H9 (cell line): ENCODE results near the gene PRSS21. TPM values are rescaled to one million over a fixed set of nuclear protein-coding genes. Genes with fewer than 3 reads are reported as not detected.

ENCODE experiments used
- DNase-seq: peaks from one replicate; pipeline ENCODE4 v3.0.0-alpha.2; 2017
- H2AFZ ChIP-seq: one replicate; pipeline ENCODE4 v1.6.1; 2013; ENCODE audit warnings: mild to moderate bottlenecking, low read length, control low read depth, moderate library complexity
- H2AK5ac ChIP-seq: 2 replicates; pipeline ENCODE4 v1.6.1; 2013; ENCODE audit warnings: low read length, control low read depth, mixed read lengths; ENCODE audit not compliant: insufficient read length
- H2BK120ac ChIP-seq: one replicate; pipeline ENCODE4 v1.6.1; 2013; ENCODE audit warnings: low read depth, mild to moderate bottlenecking, low read length, control low read depth, inconsistent platforms; ENCODE audit not compliant: poor library complexity, severe bottlenecking
- H2BK12ac ChIP-seq: 2 replicates; pipeline ENCODE4 v1.6.1; 2013; ENCODE audit warnings: low read length, control low read depth, mixed read lengths, low read depth; ENCODE audit not compliant: insufficient read length
- H2BK15ac ChIP-seq: 2 replicates; pipeline ENCODE4 v1.6.1; 2013; ENCODE audit warnings: low read depth, low read length, control low read depth
- H2BK20ac ChIP-seq: one replicate; pipeline ENCODE4 v1.6.1; 2013; ENCODE audit warnings: low read depth, mild to moderate bottlenecking, low read length, control low read depth, inconsistent platforms; ENCODE audit not compliant: poor library complexity, severe bottlenecking
- H2BK5ac ChIP-seq: 2 replicates; pipeline ENCODE4 v1.6.1; 2013; ENCODE audit warnings: low read length, control low read depth, mixed read lengths; ENCODE audit not compliant: insufficient read length
- H3K14ac ChIP-seq: 2 replicates; pipeline ENCODE4 v1.6.1; 2013; ENCODE audit warnings: low read length, control low read depth; ENCODE audit not compliant: insufficient read depth
- H3K18ac ChIP-seq: 2 replicates; pipeline ENCODE4 v1.6.1; 2013; ENCODE audit warnings: low read depth, mild to moderate bottlenecking, mixed read lengths, low read length, control low read depth; ENCODE audit not compliant: insufficient read length
- H3K23ac ChIP-seq: 2 replicates; pipeline ENCODE4 v1.6.1; 2013; ENCODE audit warnings: low read length, control low read depth, mixed read lengths, low read depth; ENCODE audit not compliant: insufficient read length
- H3K23me2 ChIP-seq: 2 replicates; pipeline ENCODE4 v1.6.1; 2013; ENCODE audit warnings: low read depth, mild to moderate bottlenecking, mixed read lengths, low read length, control low read depth; ENCODE audit not compliant: insufficient read length, poor library complexity, severe bottlenecking
- H3K27ac ChIP-seq: 2 replicates; pipeline ENCODE4 v1.5.1; 2013; ENCODE audit warnings: low read length, control low read depth, mixed read lengths, low read depth; ENCODE audit not compliant: insufficient read length
- H3K27me3 ChIP-seq: 2 replicates; pipeline ENCODE4 v1.6.1; 2013; ENCODE audit warnings: low read length, control low read depth, inconsistent platforms; ENCODE audit not compliant: insufficient read depth
- H3K4ac ChIP-seq: 2 replicates; pipeline ENCODE4 v1.6.1; 2013; ENCODE audit warnings: low read depth, mild to moderate bottlenecking, control low read depth, inconsistent platforms, low read length, moderate library complexity
- H3K4me1 ChIP-seq: 2 replicates; pipeline ENCODE4 v1.6.1; 2013; ENCODE audit warnings: low read length, control low read depth, inconsistent platforms; ENCODE audit not compliant: insufficient read depth
- H3K4me2 ChIP-seq: 2 replicates; pipeline ENCODE4 v1.6.1; 2013; ENCODE audit warnings: low read length, control low read depth, mixed read lengths; ENCODE audit not compliant: insufficient read length, insufficient read depth
- H3K56ac ChIP-seq: 2 replicates; pipeline ENCODE4 v1.6.1; 2013; ENCODE audit warnings: low read depth, mild to moderate bottlenecking, mixed read lengths, low read length, control low read depth; ENCODE audit not compliant: insufficient read length
- H3K79me1 ChIP-seq: 2 replicates; pipeline ENCODE4 v1.6.1; 2013; ENCODE audit warnings: low read depth, mild to moderate bottlenecking, moderate library complexity, low read length, control low read depth, inconsistent platforms; ENCODE audit not compliant: insufficient read depth, poor library complexity, severe bottlenecking
- H3K79me2 ChIP-seq: 2 replicates; pipeline ENCODE4 v1.6.1; 2013; ENCODE audit warnings: low read length, control low read depth, inconsistent platforms; ENCODE audit not compliant: insufficient read depth
- H3K9ac ChIP-seq: 2 replicates; pipeline ENCODE4 v1.6.1; 2013; ENCODE audit warnings: low read length, control low read depth, mixed read lengths; ENCODE audit not compliant: insufficient read length; ENCODE audit errors: extremely low read depth
- H3K9me3 ChIP-seq: one replicate; pipeline ENCODE4 v1.6.1; 2013; ENCODE audit warnings: low read depth, low read length, inconsistent platforms; ENCODE audit not compliant: control insufficient read depth
- H3T11ph ChIP-seq: one replicate; pipeline ENCODE4 v1.6.1; 2013; ENCODE audit warnings: mild to moderate bottlenecking, low read length, control low read depth, inconsistent platforms
- H4K20me1 ChIP-seq: one replicate; pipeline ENCODE4 v1.6.1; 2013; ENCODE audit not compliant: control insufficient read depth, insufficient read length, insufficient read depth
- H4K5ac ChIP-seq: 2 replicates; pipeline ENCODE4 v1.6.1; 2013; ENCODE audit warnings: low read depth, mild to moderate bottlenecking, mixed read lengths, low read length, control low read depth; ENCODE audit not compliant: insufficient read length
- H4K8ac ChIP-seq: replicated peaks from 2 replicates; pipeline ENCODE4 v1.6.1; 2013; ENCODE audit warnings: low read length, control low read depth, mixed read lengths, low read depth; ENCODE audit not compliant: insufficient read length
- H4K91ac ChIP-seq: 2 replicates; pipeline ENCODE4 v1.6.1; 2013; ENCODE audit warnings: low read depth, mild to moderate bottlenecking, moderate library complexity, mixed read lengths, low read length, control low read depth; ENCODE audit not compliant: insufficient read length
- H3K27ac Mint-ChIP-seq, 3 experiments: 2 replicates in 2 of 3; 3 replicates in 1 of 3; pipeline ENCODE4 v1.8.0; 2020 to 2021; ENCODE audit warnings: mixed read lengths in 3 of 3, mild to moderate bottlenecking in 1 of 3, moderate library complexity in 1 of 3
- H3K27me3 Mint-ChIP-seq: 2 replicates; pipeline ENCODE4 v1.8.0; 2021; ENCODE audit warnings: low read depth, mild to moderate bottlenecking, moderate library complexity, mixed read lengths
- H3K36me3 Mint-ChIP-seq, 3 experiments: 2 replicates in 2 of 3; 3 replicates in 1 of 3; pipeline ENCODE4 v1.8.0; 2020 to 2021; ENCODE audit warnings: low read depth in 3 of 3, mixed read lengths in 3 of 3; ENCODE audit not compliant: insufficient read depth in 1 of 3
- H3K4me1 Mint-ChIP-seq, 2 experiments: 2 replicates each; pipeline ENCODE4 v1.8.0; 2020; ENCODE audit warnings: mixed read lengths in 2 of 2
- H3K4me3 Mint-ChIP-seq, 2 experiments: 2 replicates in 1 of 2; 3 replicates in 1 of 2; pipeline ENCODE4 v1.8.0; 2020 to 2021; ENCODE audit warnings: mild to moderate bottlenecking in 2 of 2, mixed read lengths in 2 of 2, moderate library complexity in 1 of 2
- H3K9me3 Mint-ChIP-seq, 2 experiments: 2 replicates in 1 of 2; 3 replicates in 1 of 2; pipeline ENCODE4 v1.8.0; 2020; ENCODE audit warnings: mild to moderate bottlenecking in 2 of 2, mixed read lengths in 2 of 2, moderate library complexity in 1 of 2
- CTCF ChIP-seq: fragments of 200-600 bp; sonication (generic); conservative IDR thresholded peaks from 3 replicates; pipeline ENCODE4 v1.8.0; 2021; ENCODE audit warnings: antibody characterized with exemption, mild to moderate bottlenecking
- WGBS: extraction: QIAGEN DNeasy Blood & Tissue Kit; methylation state at CpG from one replicate; pipeline ENCODE4 v1.1.7; 2013; ENCODE audit warnings: missing lambda C conversion rate, low lambda C conversion rate, mixed read lengths; ENCODE audit not compliant: insufficient read length; ENCODE audit errors: extremely low coverage; 5-methylcytosine and 5-hydroxymethylcytosine counted together
- total RNA-seq: library from RNA; stranded (reverse); gene quantifications from 2 replicates; pipeline ENCODE4 v1.2.1, GENCODE V29; 2021

Gene PRSS21
- total RNA-seq, 1 experiment from 2014 or later, result not detected

GRCh38 chr16:2867987-2868789 is 51.2 kb downstream of the PRSS21 start:
- H2BK20ac ChIP-seq, result no peak overlapping the region
- no peaks in the 10 kb centered on the region for H3K9me3 ChIP-seq
- no peaks in the 10 kb centered on the region for H3K79me1 ChIP-seq
- no CpG with 5 or more reads among the region's 45 CpGs for WGBS
- peak overlapping the region; percentile 85 for H3K18ac ChIP-seq
- no peak overlapping the region for H3K4ac ChIP-seq
- no peak overlapping the region for H2BK15ac ChIP-seq
- H4K20me1 ChIP-seq, result no peaks in the 10 kb centered on the region
- H3K14ac ChIP-seq, result peak overlapping the region; percentile 77; the same call in 1 of the 2 replicates
- H3K23ac ChIP-seq, result no peak overlapping the region
- no peak overlapping the region for H2BK5ac ChIP-seq
- H3K4me1 ChIP-seq, result no peaks in the 10 kb centered on the region
- H4K91ac ChIP-seq, result no peak overlapping the region
- Mint-ChIP-seq H3K4me3 (peak overlapping the region; percentile 79 to 83), H3K27ac (peak overlapping the region; percentile 68 to 95 (median 79); a peak in 5 of 7 replicates), H3K27me3 (peaks cover 73% of the 10 kb centered on the region), H3K36me3 (no peaks in the 10 kb centered on the region; a peak in 1 of 7 replicates), H3K4me1 (0 out of 4 replicates have a peak, but pooled peaks cover 0 to 3% of the 10 kb centered on the region in 2 experiments), H3K9me3 (no peaks in the 10 kb centered on the region)
- H3K79me2 ChIP-seq, result no peaks in the 10 kb centered on the region
- H3K4me2 ChIP-seq, result peak overlapping the region; percentile 48
- DNase-seq, result peak; percentile 95
- peaks cover 3% of the 10 kb centered on the region; the same call in 1 of the 2 replicates for H3K27me3 ChIP-seq
- H3K23me2 ChIP-seq, result peaks cover 2% of the 10 kb centered on the region
- no peak overlapping the region for H3K9ac ChIP-seq
- no peak overlapping the region for H3K56ac ChIP-seq
- H3T11ph ChIP-seq, result no peak overlapping the region
- H2BK120ac ChIP-seq, result no peak overlapping the region
- no peak overlapping the region for H2AFZ ChIP-seq
- no peak overlapping the region for H4K5ac ChIP-seq
- no peak overlapping the region for H2AK5ac ChIP-seq
- no peak overlapping the region for H3K27ac ChIP-seq
- H4K8ac ChIP-seq, result no peak overlapping the region
- no peak overlapping the region for H2BK12ac ChIP-seq
- peak; percentile 99 for TF ChIP-seq CTCF

Other genes starting within 250 kb of the PRSS21 start
- 38.8 and 39.9 TPM in 2 replicates for gene KCTD5, start 134.7 kb upstream of the PRSS21 start, total RNA-seq
- gene PRSS27, start 97.0 kb upstream of the PRSS21 start, total RNA-seq, result 3.6 and 5.0 TPM in 2 replicates
- 667 and 694 TPM in 2 replicates for gene SRRM2, start 64.6 kb upstream of the PRSS21 start, total RNA-seq
- 319 and 331 TPM in 2 replicates for gene ELOB, start 40.0 kb upstream of the PRSS21 start, total RNA-seq
- not detected in 2 replicates for gene PRSS33, start 29.7 kb upstream of the PRSS21 start, total RNA-seq
- gene PRSS41, start 18.8 kb upstream of the PRSS21 start, total RNA-seq, result not detected in 2 replicates
- gene ZG16B, start 13.1 kb downstream of the PRSS21 start, total RNA-seq, result not detected in 2 replicates
- gene PRSS22, start 40.9 kb downstream of the PRSS21 start, total RNA-seq, result 1.9 and 2.4 TPM in 2 replicates
- 16.5 and 20.9 TPM in 2 replicates for gene FLYWCH2, start 66.0 kb downstream of the PRSS21 start, total RNA-seq
- gene FLYWCH1, start 94.7 kb downstream of the PRSS21 start, total RNA-seq, result 12.5 and 13.0 TPM in 2 replicates
- 12.8 and 14.6 TPM in 2 replicates for gene KREMEN2, start 147.0 kb downstream of the PRSS21 start, total RNA-seq
- gene PAQR4, start 152.1 kb downstream of the PRSS21 start, total RNA-seq, result 32.1 and 33.3 TPM in 2 replicates
- 114 and 120 TPM in 2 replicates for gene PKMYT1, start 163.2 kb downstream of the PRSS21 start, total RNA-seq
- 1.3 and 1.5 TPM in 2 replicates for gene CLDN9, start 195.7 kb downstream of the PRSS21 start, total RNA-seq
- 743 and 757 TPM in 2 replicates for gene CLDN6, start 200.9 kb downstream of the PRSS21 start, total RNA-seq
- 147 and 148 TPM in 2 replicates for gene TNFRSF12A, start 203.1 kb downstream of the PRSS21 start, total RNA-seq
- 61.1 and 61.3 TPM in 2 replicates for gene HCFC1R1, start 206.7 kb downstream of the PRSS21 start, total RNA-seq
- gene THOC6, start 206.8 kb downstream of the PRSS21 start, total RNA-seq, result 65.7 and 68.2 TPM in 2 replicates
- gene BICDL2, start 219.7 kb downstream of the PRSS21 start, total RNA-seq, result 13.5 TPM in 2 replicates
- gene MMP25, start 229.3 kb downstream of the PRSS21 start, total RNA-seq, result 13.5 and 14.2 TPM in 2 replicates
- gene IL32, start 248.4 kb downstream of the PRSS21 start, total RNA-seq, result 2.0 and 2.6 TPM in 2 replicates